ENCODE measurements around the gene LAMC2. TPM values are rescaled to one million over a fixed set of nuclear protein-coding genes. Genes with fewer than 3 reads are reported as not detected.

Gene LAMC2
- total RNA-seq, 4 donors from 2014 or later = 11.2 to 32.6 (median 14.9) TPM

- Histone ChIP-seq H3K4me1 (peaks cover 44 to 58% (median 48%) of the 10 kb centered on the region in 4 donors), H3K27me3 (no peaks in the 10 kb centered on the region), H3K36me3 (no peaks in the 10 kb centered on the region), H3K9me3 (no peaks in the 10 kb centered on the region), H3K4me3 (no peak overlapping the region), H3K27ac (replicated peaks in 1 of 4) (no peak overlapping the region)
- intact Hi-C loops (cut with DNase I) = loop anchor here (5.0 kb wide), 2 partner anchors 188 to 258 kb away; partner anchors contain the start of gene SMG7
- DNase-seq (ENCODE audit: extremely low spot score) = no peak
- no peak for TF ChIP-seq POLR2A (IDR thresholded peaks at IDR 0.05; ENCODE audit: low read depth)
- TF ChIP-seq POLR2AphosphoS5 (IDR thresholded peaks at IDR 0.05) = no peak
- TF ChIP-seq EP300 (IDR thresholded peaks at IDR 0.05) = no peak
- TF ChIP-seq CTCF (IDR thresholded peaks at IDR 0.05) = no peak
- WGBS = 95% methylated on average over 5 of the region's 5 CpGs
These were observed 98.0 kb downstream of the LAMC2 start for GRCh38 chr1:183284086-183284485.

- intact Hi-C loops (cut with DNase I) = no loop called here
- H3K36me3 ChIP-seq = no peaks in the 10 kb centered on the region
- DNase-seq (ENCODE audit: extremely low spot score) = no peak
- TF ChIP-seq POLR2AphosphoS5 (IDR thresholded peaks at IDR 0.05) (no peak), EP300 (IDR thresholded peaks at IDR 0.05) (no peak), CTCF (IDR thresholded peaks at IDR 0.05) (no peak), POLR2A (IDR thresholded peaks at IDR 0.05; ENCODE audit: low read depth) (no peak)
- peaks cover 38 to 60% (median 40%) of the 10 kb centered on the region in 4 donors for H3K4me1 ChIP-seq
- H3K4me3 ChIP-seq = no peak overlapping the region
- no peak overlapping the region for H3K27ac ChIP-seq (replicated peaks in 1 of 4)
- H3K9me3 ChIP-seq = no peaks in the 10 kb centered on the region
- H3K27me3 ChIP-seq = no peaks in the 10 kb centered on the region
- WGBS = 96% methylated on average over 1 of the region's 1 CpG
These were observed 99.2 kb downstream of the LAMC2 start for GRCh38 chr1:183285256-183285655.

- H3K27ac ChIP-seq (replicated peaks in 1 of 4) = no peak overlapping the region
- no peak overlapping the region for H3K4me3 ChIP-seq
- H3K4me1 ChIP-seq = peaks cover 38 to 60% (median 40%) of the 10 kb centered on the region in 4 donors
- WGBS = 90% methylated on average over 4 of the region's 4 CpGs
- intact Hi-C loops (cut with DNase I) = no loop called here
- no peaks in the 10 kb centered on the region for H3K36me3 ChIP-seq
- no peaks in the 10 kb centered on the region for H3K9me3 ChIP-seq
- no peaks in the 10 kb centered on the region for H3K27me3 ChIP-seq
- DNase-seq (ENCODE audit: extremely low spot score) = no peak
- TF ChIP-seq CTCF (IDR thresholded peaks at IDR 0.05) = no peak
- no peak for TF ChIP-seq POLR2A (IDR thresholded peaks at IDR 0.05; ENCODE audit: low read depth)
- TF ChIP-seq POLR2AphosphoS5 (IDR thresholded peaks at IDR 0.05) = no peak
- no peak for TF ChIP-seq EP300 (IDR thresholded peaks at IDR 0.05)
These were observed 99.7 kb downstream of the LAMC2 start for GRCh38 chr1:183285746-183286145.

- intact Hi-C loops (cut with DNase I) = no loop called here
- H3K27me3 ChIP-seq = no peaks in the 10 kb centered on the region
- no peaks in the 10 kb centered on the region for H3K9me3 ChIP-seq
- no peak for DNase-seq (ENCODE audit: extremely low spot score)
- peaks cover 38 to 53% (median 40%) of the 10 kb centered on the region in 4 donors for H3K4me1 ChIP-seq
- no peak overlapping the region for H3K4me3 ChIP-seq
- peak overlapping the region in 1 of 4 donors; percentile 51 for H3K27ac ChIP-seq (replicated peaks in 1 of 4)
- TF ChIP-seq POLR2A (IDR thresholded peaks at IDR 0.05; ENCODE audit: low read depth) (no peak), POLR2AphosphoS5 (IDR thresholded peaks at IDR 0.05) (peak in 1 of 2 donors; percentile 8)
- 63% methylated on average over 1 of the region's 5 CpGs for WGBS
- H3K36me3 ChIP-seq = no peaks in the 10 kb centered on the region
These were observed 101.2 kb downstream of the LAMC2 start for GRCh38 chr1:183287191-183287675.

- DNase-seq (ENCODE audit: extremely low spot score) = no peak
- Histone ChIP-seq H3K27ac (replicated peaks in 1 of 4) (no peak overlapping the region), H3K4me1 (peaks cover 33 to 42% (median 37%) of the 10 kb centered on the region in 4 donors), H3K9me3 (no peaks in the 10 kb centered on the region), H3K4me3 (no peak overlapping the region), H3K36me3 (no peaks in the 10 kb centered on the region), H3K27me3 (no peaks in the 10 kb centered on the region)
- WGBS = 89% methylated on average over 2 of the region's 2 CpGs
- TF ChIP-seq POLR2A (IDR thresholded peaks at IDR 0.05; ENCODE audit: low read depth) = no peak
- TF ChIP-seq EP300 (IDR thresholded peaks at IDR 0.05) = no peak
- TF ChIP-seq CTCF (IDR thresholded peaks at IDR 0.05) = no peak
- TF ChIP-seq POLR2AphosphoS5 (IDR thresholded peaks at IDR 0.05) = no peak
- intact Hi-C loops (cut with DNase I) = no loop called here
These were observed 102.5 kb downstream of the LAMC2 start for GRCh38 chr1:183288583-183288982.

Data from esophagus muscularis mucosa (tissue), 4 donors.